HG02571 (cell line): ENCODE data around the gene SMIM1.
A peak's percentile ranks its signal among the peaks of the same experiment; 100 is the strongest.
"Not testable (repeated sequence)": the region's sequence is repeated elsewhere in the genome, so short reads cannot be mapped to it uniquely, and the experiment has no call there.

ENCODE experiments used
- ATAC-seq: cut with Tn5 transposase; IDR thresholded peaks from one replicate; pipeline ENCODE4 v1.9.1; 2021; ENCODE audit warnings: mild to moderate bottlenecking, moderate library complexity; ENCODE audit not compliant: unreplicated experiment

Gene SMIM1

DNA sequence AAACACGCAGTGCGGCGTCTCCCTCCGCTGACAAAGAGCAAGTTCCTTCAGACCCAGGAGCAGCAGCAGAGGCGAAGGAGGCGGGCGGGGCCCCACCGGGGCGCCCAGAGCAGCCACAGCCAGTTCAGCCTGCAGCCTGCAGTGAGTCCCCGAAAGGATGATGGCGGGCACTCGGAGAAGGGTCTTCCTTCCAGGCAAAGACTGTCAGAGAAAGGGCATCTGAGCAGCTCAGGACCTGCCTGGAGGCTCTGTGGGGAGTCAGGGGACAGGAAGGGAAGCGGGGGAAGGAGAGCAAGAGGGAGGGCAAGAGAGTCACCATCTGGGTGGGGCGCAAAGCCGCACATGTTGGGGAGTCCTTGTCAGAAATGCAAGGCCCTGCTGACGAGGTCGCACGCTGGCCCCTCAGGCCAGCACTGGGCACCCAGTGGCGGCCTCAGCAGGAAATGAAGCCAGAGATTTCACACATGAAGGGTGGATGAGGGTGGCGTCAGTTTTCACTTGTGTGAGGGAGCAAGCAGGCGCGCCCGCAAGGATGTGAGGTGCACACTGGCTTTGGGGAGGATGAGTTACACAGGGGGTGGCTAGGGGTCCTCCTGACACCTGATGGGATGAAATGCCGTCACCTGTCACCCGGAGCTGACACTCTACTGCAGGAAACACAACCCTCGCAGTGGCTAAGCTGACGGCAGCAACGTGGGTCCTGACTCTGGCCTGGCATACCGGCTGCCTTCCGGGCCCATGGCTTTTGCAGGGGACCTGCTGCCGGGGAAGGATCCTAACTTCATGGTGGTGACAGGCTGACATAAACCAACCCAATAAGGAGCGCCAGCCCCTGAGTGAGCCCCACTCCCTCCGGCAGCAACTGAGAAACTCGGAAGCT is 17.1 kb downstream of the SMIM1 start:
- no peak for ATAC-seq

DNA sequence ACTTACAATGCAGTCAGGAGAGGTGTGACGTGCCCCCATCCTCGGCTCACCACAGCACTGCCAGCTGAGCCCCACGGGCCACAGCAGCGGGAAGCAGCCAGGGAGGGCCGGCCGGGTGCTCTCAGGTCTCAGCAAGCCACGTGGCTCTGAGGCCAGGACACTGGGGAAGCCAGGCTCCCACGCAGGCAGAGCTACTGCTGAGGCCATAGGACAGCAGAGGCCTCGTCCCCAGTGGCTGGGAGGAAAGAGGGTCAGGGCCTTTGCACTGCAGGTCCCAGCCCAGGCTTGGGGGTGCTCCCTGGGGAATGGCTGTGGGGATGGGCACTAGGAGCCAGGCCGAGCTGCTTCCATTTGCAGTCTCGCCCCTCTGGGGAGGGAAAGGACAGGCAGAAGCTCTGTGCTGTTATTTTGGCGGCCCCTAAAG is 18.0 kb downstream of the SMIM1 start:
- ATAC-seq, result no peak

DNA sequence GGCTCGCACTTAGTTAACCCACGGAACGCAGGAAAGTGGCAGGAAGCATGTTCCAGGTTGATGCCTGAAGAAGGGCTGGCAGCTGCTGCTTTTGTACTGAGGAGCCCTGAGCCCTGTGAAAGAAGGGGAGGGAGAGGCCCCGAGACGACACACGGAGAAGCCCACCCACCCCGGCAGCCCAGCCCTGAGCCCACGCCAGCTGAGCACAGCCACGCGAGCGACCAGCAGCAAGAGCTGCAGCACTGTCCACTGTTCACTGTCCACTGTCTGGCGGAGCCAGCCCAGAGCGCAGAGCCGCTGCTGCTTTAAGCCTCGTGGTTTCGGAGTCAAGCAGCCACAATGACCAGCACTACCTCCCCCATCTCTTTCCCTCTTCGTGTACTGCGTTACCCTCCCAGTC is 18.4 kb downstream of the SMIM1 start:
- ATAC-seq, result no peak

- ATAC-seq, result no peak
These were observed 23.1 kb downstream of the SMIM1 start for GRCh38 chr1:3795453-3796214.

- peak; percentile 90 for ATAC-seq
These were observed 23.9 kb downstream of the SMIM1 start, which contains the start of gene LRRC47 for GRCh38 chr1:3796215-3797061. TSS of gene LRRC47 (minus strand) at chr1:3796498. CDS start at chr1:3796476, 22 bp downstream.

- no peak for ATAC-seq
These were observed 27.6 kb downstream of the SMIM1 start for GRCh38 chr1:3799976-3800685.

- not testable (repeated sequence) for ATAC-seq
These were observed 28.2 kb downstream of the SMIM1 start for GRCh38 chr1:3800795-3801194.

DNA sequence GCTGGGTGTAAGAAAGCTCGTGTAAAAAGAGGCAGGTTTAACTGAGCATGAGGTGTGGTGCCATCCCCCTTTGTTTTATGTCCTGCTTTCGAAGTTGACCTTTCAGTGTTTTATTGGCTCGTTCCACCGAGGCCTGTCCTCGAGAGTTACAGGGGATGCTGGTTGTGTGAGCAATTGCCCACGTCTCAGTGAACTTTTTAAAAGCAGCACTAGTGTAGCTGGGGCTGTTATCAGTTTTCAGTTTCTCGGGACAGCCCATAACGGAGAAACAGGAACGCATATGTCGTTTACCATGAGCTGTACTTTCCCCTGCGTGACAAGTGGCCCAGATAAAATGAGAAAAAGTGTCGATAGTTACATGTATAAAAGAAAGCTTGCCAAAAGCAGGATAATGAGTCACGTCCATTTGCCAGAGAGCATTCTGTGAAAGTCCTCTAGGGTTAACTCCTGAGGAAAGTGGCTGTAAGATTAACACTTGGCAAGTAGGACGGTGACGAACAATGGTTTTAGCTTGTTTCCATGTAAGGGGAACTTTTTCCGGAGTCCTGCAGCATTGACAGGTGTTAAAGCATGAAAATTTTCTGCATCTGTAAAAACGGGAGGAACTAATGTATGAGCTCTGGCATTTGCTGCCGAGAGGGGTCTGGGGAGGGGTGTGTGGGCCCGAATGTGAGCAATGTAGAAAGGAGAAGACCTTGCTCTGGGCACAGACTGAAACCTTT is 31.5 kb downstream of the SMIM1 start:
- no peak for ATAC-seq

GRCh38 chr1:3804627-3804944 is 32.0 kb downstream of the SMIM1 start:
- ATAC-seq, result not testable (repeated sequence)

DNA sequence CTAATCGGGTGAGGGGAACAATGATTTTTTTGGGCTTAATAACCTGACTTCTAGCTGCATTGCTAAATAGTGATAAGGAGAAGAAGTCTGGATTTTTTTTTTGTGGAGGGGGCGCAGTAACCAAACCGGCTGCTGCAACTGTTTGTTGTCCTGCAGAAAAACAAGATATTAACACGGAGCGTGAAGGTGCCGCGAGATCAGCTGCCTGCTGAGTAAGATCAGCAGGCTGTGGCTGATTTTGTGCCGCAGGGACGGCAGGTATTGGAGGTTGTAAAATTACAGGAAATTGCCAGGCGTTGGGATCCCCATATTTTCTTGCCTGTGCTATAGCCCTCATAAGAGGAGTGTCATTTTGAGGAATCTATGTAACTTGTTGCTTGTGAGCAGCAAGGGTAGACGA is 32.5 kb downstream of the SMIM1 start:
- no peak for ATAC-seq

DNA sequence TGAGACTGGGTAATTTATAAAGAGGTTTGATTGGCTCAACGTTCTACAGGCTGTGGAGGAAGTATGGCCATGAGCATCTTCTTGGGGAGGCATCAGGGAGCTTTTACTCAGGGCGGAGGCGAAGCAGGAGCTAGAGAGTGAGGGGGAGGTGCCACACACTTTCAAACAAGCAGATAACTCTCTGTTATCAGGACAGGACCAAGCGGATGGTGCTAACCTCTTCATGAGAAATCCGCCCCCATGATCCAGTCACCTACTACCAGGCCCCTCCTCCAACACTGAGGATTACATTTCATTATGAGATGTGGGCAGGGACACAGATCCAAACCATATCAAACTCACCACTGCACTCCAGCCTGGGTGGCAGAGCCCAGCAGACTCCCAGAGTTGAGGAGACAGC is 35.2 kb downstream of the SMIM1 start:
- no peak for ATAC-seq

- no peak for ATAC-seq
These were observed 37.1 kb downstream of the SMIM1 start for GRCh38 chr1:3809680-3810079.

DNA sequence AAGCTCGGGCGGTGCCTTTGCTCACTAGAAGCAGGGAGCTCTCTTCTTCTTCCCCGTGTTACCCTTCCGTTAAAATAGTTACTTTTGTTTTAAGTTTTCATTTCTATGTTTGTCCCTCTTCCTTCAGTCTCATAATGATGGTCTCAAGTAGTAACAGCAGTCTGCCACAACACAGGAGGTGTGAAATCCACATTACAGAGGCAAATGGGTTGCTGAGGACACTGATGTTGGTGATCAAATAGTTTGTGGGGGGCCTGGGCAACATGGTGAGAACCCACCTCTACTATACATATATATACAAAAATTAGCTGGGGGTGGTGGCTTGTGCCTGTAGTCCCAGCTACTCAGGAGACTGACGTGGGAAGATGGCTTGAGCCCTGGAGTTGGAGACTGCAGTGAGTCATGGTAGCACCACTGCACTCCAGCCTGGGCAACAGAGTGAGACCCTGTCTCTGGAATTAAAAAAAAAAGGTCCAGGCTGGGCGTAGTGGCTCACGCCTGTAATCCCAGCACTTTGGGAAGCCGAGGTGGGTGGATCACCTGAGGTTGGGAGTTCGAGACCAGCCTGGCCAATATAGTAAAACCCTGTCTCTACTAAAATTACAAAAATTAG is 37.7 kb downstream of the SMIM1 start:
- ATAC-seq, result not testable (repeated sequence)

GRCh38 chr1:3811595-3811911 is 39.0 kb downstream of the SMIM1 start:
- ATAC-seq, result no peak

DNA sequence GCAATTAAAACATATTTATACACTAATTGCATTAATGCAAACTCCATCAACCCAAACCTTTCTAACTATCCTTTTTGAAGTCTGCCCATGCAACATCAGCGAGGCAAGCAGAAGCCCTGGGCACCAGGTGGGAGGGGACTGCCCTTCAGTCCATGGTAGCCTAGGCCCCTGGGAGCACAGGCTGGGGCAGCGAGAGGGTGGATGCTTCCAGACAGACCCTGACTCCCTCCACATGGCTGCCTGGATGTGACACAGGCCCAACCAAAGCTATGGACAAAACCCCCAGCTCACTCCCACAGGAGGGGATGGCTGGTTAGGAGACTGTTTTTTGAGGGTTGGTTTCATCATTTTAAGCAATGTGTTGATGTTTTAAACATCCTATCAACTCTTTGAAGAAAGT is 41.5 kb downstream of the SMIM1 start:
- ATAC-seq, result no peak

DNA sequence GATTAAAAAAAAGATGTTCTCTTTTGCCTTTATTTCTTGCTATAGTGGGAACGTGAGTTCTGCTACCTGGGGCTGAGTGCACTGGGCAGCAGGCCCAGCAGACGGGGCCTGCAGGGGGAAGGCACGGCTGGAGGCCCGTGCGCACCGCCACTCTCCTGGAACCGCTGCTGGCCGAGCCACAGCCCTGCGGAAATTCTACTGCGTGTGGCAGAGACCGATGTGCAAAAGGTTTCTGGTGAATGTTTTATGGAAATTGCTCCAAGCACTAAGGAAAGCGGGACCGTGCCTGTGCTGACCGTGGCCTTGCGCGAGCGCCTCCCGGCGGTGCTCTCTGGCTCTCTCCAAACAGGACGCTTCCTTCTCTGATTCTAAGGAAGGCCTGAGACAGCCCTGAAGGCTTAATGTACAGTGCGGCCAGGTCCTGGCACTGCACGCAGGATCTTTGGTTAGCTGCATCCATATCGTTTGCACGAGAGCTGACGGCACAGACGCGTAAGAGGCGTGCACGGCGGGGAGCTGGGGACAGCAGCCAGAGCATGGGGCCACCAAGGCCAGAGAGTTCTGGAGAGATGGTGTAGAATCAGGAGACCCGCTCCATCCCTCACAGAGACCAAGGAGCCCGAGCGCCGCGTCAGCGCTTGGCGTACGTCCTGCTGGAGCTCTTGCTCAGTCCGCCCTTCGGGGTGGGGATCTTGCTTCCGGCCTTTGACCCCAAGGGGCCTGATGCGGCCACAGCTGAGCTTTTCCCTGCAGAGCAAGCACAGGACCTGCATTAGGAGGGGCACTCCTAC is 42.4 kb downstream of the SMIM1 start:
- ATAC-seq, result no peak

DNA sequence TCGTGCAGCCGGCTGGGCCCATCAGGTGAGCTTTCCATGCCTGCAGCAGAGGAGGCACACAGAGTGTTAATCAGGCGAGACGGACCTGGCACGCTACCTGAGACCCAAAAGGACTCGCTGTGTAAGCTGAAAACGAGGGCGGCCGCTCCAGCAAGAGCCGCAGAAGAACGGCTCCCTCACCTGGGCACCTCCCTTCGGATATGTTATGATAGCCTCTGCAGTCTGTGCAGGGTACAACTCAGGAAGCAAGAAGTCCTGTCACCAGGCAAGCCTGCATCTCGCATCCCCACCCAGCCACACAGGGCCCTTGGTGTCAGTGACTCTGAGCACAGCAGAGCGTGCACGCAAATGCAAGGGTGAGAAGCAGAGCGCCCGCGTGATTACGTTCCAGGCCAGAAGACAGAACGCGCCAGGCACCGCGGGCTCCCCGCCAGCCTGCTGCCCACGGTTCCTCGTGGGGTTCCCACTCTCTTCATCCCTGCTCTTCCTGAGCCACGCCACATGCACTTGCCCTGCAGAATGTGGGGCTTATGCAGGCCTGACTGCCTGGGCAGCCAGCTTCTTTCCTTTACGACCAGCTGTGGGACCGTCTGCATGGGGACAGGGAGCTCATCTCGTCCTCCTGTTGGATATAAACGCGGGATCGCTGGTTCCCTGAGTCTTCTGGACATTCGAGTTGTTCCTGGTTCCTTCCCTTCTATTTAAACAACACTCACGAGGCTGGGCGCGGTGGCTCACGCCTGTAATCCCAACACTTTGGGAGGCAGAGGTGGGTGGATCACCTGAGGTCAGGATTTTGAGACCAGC is 44.0 kb downstream of the SMIM1 start:
- no peak for ATAC-seq

- ATAC-seq, result no peak
These were observed 44.7 kb downstream of the SMIM1 start for GRCh38 chr1:3817138-3817740.
